Activated B cell treated with CpG ODN at 0.5 μM for 24 hours (primary cell): ENCODE data around the gene TMEM121B. TPM values are rescaled to one million over a fixed set of nuclear protein-coding genes. Genes with fewer than 3 reads are reported as not detected.

ENCODE experiments used
- ATAC-seq: fragments of 200-7000 bp; cut with Tn5 transposase; one replicate; pipeline ENCODE4 v1.10.0; 2021; ENCODE audit warnings: low read depth, mild to moderate bottlenecking, moderate library complexity
- CTCF ChIA-PET: fragments of 350-600 bp; sonication (Branson Sonifier 250); formaldehyde crosslinking; loops from one replicate; lab custom pipeline; 2021; ENCODE audit warnings: antibody characterized with exemption; lab: Charles Lee
- POLR2A ChIA-PET: fragments of 350-600 bp; sonication (Branson Sonifier 250); formaldehyde crosslinking; loops from one replicate; lab custom pipeline; 2021; ENCODE audit warnings: antibody characterized with exemption; lab: Charles Lee
- DNase-seq: peaks from one replicate; pipeline ENCODE4 v3.0.0; 2022
- H3K27ac Mint-ChIP-seq: one replicate; pipeline ENCODE4 v1.8.0; 2020; ENCODE audit warnings: mixed read lengths
- H3K27me3 Mint-ChIP-seq: one replicate; pipeline ENCODE4 v1.8.0; 2021; ENCODE audit warnings: mixed read lengths
- H3K36me3 Mint-ChIP-seq: one replicate; pipeline ENCODE4 v1.8.0; 2021; ENCODE audit warnings: low read depth, mixed read lengths
- H3K4me1 Mint-ChIP-seq: one replicate; pipeline ENCODE4 v1.8.0; 2021; ENCODE audit warnings: mixed read lengths
- H3K4me3 Mint-ChIP-seq: one replicate; pipeline ENCODE4 v1.8.0; 2020; ENCODE audit warnings: mild to moderate bottlenecking, mixed read lengths
- H3K9me3 Mint-ChIP-seq: one replicate; pipeline ENCODE4 v1.8.0; 2020; ENCODE audit warnings: mixed read lengths
- intact Hi-C: fragments of 100-400 bp; cut with micrococcal nuclease; formaldehyde crosslinking; loops from one replicate; pipeline ENCODE4 v1.15.1; 2024
- total RNA-seq: library from RNA; stranded (reverse); gene quantifications from 2 replicates; pipeline ENCODE4 v1.2.3, GENCODE V29; 2022
- TF ChIP-seq, protein P1 (sequence below): fragments of 200-600 bp; IDR thresholded peaks from one replicate; pipeline ENCODE4 v1.8.0; 2022; ENCODE audit warnings: antibody characterized with exemption, mild to moderate bottlenecking

TMEM121B gene
- total RNA-seq, 1 donor from 2014 or later, result 0.16 TPM

DNA sequence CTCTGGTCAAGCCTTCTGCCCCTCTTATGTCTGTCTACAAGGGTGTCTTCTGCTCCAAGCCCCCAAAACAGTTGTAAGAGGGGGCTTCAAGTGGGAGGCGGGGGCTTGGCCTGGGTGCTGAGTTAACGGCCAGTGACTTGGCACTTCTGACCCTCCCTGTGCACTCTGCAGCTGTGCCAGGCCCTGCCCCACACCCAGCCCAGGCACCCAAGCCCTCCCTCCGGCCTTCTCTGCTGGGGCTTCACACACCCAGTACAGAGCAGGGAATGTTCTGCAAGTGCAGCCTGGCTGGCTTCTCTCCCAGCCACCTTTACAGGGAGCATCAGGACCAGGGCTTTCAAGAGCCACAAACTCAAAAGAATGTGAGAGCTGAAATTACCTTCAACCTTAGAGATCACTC, 3.8 kb downstream of the TMEM121B start:
- Mint-ChIP-seq H3K9me3 (no peaks in the 10 kb centered on the region), H3K4me3 (no peak overlapping the region), H3K36me3 (no peaks in the 10 kb centered on the region), H3K4me1 (peaks cover 35% of the 10 kb centered on the region), H3K27ac (no peak overlapping the region), H3K27me3 (peaks cover 19% of the 10 kb centered on the region)
- CTCF ChIA-PET, result interaction anchor here (1.6 kb wide), 1 partner anchor 54 kb away, joined by 4 read pairs; no protein-coding TSS in a partner anchor
- ATAC-seq (no peak), DNase-seq (no peak)
- intact Hi-C loops, result no loop called here
- POLR2A ChIA-PET, result no interaction called here
- TF ChIP-seq, protein P1, sequence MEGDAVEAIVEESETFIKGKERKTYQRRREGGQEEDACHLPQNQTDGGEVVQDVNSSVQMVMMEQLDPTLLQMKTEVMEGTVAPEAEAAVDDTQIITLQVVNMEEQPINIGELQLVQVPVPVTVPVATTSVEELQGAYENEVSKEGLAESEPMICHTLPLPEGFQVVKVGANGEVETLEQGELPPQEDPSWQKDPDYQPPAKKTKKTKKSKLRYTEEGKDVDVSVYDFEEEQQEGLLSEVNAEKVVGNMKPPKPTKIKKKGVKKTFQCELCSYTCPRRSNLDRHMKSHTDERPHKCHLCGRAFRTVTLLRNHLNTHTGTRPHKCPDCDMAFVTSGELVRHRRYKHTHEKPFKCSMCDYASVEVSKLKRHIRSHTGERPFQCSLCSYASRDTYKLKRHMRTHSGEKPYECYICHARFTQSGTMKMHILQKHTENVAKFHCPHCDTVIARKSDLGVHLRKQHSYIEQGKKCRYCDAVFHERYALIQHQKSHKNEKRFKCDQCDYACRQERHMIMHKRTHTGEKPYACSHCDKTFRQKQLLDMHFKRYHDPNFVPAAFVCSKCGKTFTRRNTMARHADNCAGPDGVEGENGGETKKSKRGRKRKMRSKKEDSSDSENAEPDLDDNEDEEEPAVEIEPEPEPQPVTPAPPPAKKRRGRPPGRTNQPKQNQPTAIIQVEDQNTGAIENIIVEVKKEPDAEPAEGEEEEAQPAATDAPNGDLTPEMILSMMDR, result no peak

DNA sequence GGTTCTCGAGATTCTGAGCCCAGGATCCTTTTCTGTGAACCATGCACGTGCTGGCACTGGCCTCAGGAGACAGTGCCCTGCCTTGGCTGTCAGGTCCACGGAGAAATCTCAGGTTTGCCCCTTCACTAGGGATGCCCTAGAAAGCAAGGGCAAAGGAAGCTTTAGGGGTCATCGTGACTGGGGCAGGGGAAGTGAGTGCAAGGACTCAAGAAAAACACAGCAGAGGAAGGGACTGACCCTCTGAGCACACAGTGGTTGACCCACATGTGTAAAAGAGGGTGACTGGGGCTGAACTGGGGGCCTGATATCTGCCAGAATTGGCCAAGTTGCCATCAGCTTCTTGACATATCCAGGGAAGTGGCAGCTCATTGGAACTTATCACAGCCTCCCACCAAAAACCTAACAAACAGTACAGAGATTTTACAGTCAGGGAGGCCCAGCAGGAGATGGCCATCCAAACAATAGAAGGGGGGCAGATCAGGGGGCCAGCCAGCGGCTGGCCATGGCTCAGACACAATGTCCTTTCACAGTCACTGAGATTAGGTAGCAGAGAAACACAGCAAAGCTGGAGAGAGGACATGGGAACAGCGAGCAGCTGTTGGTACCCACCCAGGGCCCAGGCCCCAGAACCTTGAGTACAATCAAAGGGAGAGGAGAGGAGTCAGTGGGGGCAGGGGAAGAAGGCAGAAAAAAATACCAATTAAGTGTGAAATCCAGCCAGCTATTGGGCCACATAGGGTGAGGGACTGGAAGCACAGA, 4.4 kb downstream of the TMEM121B start:
- ATAC-seq (no peak), DNase-seq (no peak)
- TF ChIP-seq, protein P1, result no peak
- H3K27ac Mint-ChIP-seq, result no peak overlapping the region
- H3K9me3 Mint-ChIP-seq, result no peaks in the 10 kb centered on the region
- ChIA-PET CTCF (interaction anchor here (1.6 kb wide), 1 partner anchor 55 kb away, joined by 4 read pairs; no protein-coding TSS in a partner anchor), POLR2A (no interaction called here)
- H3K36me3 Mint-ChIP-seq, result no peaks in the 10 kb centered on the region
- H3K4me1 Mint-ChIP-seq, result peaks cover 32% of the 10 kb centered on the region
- H3K4me3 Mint-ChIP-seq, result no peak overlapping the region
- H3K27me3 Mint-ChIP-seq, result peaks cover 13% of the 10 kb centered on the region
- intact Hi-C loops, result no loop called here

DNA sequence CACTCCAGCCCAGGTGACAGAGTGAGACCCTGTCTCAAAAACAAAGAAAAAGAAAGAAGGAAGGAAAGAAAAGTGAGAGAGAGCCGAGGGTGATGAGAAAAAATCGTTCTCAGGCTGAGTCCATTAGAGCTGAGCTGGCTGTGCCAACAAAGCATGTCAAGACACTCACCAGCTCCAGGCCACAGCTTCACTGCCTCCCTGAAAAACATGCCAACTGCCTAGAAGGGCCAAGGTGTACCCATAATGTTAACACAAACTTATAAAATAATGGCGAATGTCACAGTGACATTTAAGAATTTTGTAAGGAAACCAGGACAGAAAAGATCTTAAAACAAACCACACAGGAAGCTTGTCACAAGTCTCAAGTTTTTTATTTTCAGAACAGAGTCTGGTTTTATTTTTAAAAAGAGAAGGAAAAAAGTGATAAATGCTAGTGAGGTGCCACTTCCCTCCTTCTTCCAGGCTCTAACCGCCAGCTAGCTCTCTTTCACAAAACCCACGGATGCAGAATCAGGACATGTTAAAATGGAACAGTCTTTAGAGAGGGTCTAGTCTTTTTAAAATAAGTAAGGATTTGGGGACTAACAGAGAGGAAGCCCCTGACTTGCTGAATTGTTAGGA, 5.1 kb downstream of the TMEM121B start:
- H3K4me3 Mint-ChIP-seq, result no peak overlapping the region
- ChIA-PET POLR2A (no interaction called here), CTCF (no interaction called here)
- DNase-seq (no peak), ATAC-seq (no peak)
- TF ChIP-seq, protein P1, result no peak
- no peaks in the 10 kb centered on the region for H3K9me3 Mint-ChIP-seq
- intact Hi-C loops, result no loop called here
- peaks cover 27% of the 10 kb centered on the region for H3K4me1 Mint-ChIP-seq
- peaks cover 10% of the 10 kb centered on the region for H3K27me3 Mint-ChIP-seq
- H3K27ac Mint-ChIP-seq, result no peak overlapping the region
- no peaks in the 10 kb centered on the region for H3K36me3 Mint-ChIP-seq

DNA sequence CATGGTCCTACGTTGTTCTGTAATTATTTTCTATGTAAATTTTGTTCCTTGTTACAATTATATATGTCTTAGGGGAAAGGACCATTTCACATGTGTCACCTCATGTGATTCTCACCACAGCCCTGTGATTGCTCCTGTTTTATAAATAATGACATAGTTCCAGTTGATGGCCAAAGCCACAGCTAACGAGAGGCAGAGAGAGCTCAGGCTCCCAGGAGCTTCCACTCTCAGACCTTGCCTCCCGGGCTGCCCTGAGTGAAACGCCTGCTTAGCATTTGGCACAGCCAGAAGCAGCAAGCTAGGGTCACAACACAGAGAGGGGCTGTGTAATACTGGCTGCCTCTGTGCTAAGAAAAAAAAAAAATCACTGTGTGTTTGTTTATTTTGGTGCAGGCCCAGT, 5.9 kb downstream of the TMEM121B start:
- CTCF ChIA-PET, result no interaction called here
- DNase-seq (no peak), ATAC-seq (no peak)
- TF ChIP-seq, protein P1, result no peak
- Mint-ChIP-seq H3K4me1 (peaks cover 27% of the 10 kb centered on the region), H3K36me3 (peaks cover 3% of the 10 kb centered on the region), H3K27me3 (peaks cover 10% of the 10 kb centered on the region), H3K9me3 (no peaks in the 10 kb centered on the region), H3K4me3 (no peak overlapping the region), H3K27ac (no peak overlapping the region)
- intact Hi-C loops, result no loop called here
- POLR2A ChIA-PET, result no interaction called here

DNA sequence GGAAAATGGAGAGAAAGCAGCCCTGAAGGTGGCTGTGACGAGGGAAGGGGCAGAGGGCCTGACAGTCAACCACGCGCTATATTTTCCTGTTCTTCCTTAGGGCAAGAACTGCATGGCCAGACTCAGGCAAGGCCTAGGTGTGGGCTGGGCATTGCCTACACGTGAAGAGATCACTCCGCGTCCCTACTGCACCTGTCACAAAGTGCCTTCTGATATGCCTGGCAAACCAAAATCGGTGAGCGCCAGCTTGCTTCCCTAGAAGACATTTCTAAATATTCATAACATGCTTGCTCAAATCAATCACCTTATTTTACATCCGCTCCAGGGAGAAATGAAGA, 6.3 kb downstream of the TMEM121B start:
- ChIA-PET CTCF (no interaction called here), POLR2A (no interaction called here)
- peaks cover 4% of the 10 kb centered on the region for H3K36me3 Mint-ChIP-seq
- H3K4me1 Mint-ChIP-seq, result peaks cover 26% of the 10 kb centered on the region
- intact Hi-C loops, result no loop called here
- H3K27me3 Mint-ChIP-seq, result peaks cover 9% of the 10 kb centered on the region
- DNase-seq, result no peak
- TF ChIP-seq, protein P1, result no peak
- H3K4me3 Mint-ChIP-seq, result no peak overlapping the region
- ATAC-seq, result no peak
- no peaks in the 10 kb centered on the region for H3K9me3 Mint-ChIP-seq
- no peak overlapping the region for H3K27ac Mint-ChIP-seq
